GM18505 (cell line): ENCODE results near the gene PIK3AP1.

ENCODE experiments used
- ATAC-seq: cut with Tn5 transposase; IDR thresholded peaks from one replicate; pipeline ENCODE4 v1.9.1; 2021; ENCODE audit not compliant: unreplicated experiment
- POLR2A ChIP-seq: IDR thresholded peaks from 4 replicates; pipeline ENCODE4 v1.6.1; 2011; ENCODE audit warnings: borderline replicate concordance; ENCODE audit not compliant: insufficient read depth, insufficient read length; ENCODE audit errors: extremely low read depth

The PIK3AP1 gene

DNA sequence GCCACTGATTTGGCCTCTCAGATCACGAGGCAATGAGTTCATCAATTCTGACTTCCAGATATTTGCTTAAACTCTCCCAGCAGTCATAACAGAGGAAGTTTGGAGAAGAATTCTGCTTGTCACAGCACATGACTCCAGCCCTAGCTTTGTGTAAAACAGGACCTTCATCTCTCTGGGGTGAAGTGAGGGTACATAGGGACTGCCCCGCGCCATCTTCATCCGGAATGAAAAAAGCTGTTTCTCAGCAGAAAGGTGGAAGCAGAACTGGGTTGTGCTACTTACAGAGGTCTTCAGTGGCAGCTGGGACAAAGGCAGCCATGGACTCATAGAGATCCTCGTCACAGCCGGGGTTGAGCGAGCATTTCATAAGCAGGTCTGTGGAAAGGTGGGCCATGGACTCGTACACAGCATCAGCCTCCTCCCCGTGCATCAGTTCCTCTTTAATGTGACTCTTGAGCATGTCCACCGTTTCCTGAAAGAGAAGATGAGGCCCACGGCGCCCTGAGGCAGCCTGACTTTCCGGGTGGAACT lies 75.1 kb downstream of the PIK3AP1 start:
- no peak for ATAC-seq
- no peak for TF ChIP-seq POLR2A

DNA sequence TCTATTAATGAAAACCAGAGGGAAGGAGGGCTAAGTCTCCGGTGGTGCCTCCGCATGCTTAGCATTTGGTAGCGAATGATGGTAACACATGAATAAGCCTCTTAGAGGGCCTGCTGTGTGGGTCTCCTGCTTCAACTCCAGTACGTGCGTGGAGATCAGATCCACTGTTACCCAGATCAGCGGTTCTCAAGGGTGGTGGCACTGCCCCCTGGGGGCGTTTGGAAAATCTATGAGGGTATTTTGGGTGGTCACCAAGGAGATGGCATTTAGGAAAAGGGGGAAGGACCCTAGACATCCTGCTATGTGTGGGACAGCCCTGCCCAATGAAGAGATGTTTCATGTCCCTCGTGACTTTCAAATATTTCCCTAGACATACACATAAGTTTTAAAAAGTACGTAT lies 76.4 kb downstream of the PIK3AP1 start:
- TF ChIP-seq POLR2A, result no peak
- no peak for ATAC-seq

DNA sequence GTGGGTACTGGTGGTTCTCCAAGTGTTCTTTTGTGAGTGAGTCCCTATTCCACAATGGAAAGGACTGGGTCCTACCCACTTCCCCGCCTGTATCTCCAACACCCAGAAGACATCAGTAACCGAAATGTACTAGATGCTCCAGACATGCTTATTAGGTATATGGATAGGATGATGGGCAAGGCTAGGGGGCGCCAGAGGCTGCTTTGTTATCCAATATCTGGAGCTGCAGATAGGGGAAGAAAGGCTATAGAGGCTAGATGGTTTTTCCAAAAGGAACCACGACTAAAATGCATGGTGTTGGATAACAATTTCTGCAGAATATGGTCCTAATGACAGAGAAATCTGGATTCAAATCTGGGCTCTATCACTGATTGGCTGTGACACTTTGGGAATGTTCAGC lies 77.3 kb downstream of the PIK3AP1 start:
- TF ChIP-seq POLR2A, result no peak

DNA sequence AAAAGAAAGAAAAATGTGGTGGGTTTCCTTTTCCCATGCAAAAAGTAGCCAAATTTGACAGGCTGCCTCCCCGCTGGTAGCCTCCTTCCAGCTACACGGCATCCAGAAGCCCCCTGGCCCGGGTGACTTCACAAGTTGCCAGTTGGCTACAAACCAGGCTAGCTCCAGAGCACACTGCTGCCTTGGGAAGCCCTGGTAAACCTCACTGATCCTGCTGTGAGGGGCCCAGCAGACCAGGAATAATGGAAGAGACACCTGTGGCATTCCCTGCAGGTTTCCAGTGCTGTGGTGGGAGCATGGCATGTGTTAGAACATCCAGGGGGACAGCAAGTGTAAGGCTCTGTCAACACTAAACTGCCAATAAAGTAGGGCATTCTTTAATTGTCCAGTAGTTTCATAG lies 77.8 kb downstream of the PIK3AP1 start:
- ATAC-seq, result no peak
- no peak for TF ChIP-seq POLR2A

More for the DNA sequence above, 77.3 kb downstream of the PIK3AP1 start:
- no peak for ATAC-seq

DNA sequence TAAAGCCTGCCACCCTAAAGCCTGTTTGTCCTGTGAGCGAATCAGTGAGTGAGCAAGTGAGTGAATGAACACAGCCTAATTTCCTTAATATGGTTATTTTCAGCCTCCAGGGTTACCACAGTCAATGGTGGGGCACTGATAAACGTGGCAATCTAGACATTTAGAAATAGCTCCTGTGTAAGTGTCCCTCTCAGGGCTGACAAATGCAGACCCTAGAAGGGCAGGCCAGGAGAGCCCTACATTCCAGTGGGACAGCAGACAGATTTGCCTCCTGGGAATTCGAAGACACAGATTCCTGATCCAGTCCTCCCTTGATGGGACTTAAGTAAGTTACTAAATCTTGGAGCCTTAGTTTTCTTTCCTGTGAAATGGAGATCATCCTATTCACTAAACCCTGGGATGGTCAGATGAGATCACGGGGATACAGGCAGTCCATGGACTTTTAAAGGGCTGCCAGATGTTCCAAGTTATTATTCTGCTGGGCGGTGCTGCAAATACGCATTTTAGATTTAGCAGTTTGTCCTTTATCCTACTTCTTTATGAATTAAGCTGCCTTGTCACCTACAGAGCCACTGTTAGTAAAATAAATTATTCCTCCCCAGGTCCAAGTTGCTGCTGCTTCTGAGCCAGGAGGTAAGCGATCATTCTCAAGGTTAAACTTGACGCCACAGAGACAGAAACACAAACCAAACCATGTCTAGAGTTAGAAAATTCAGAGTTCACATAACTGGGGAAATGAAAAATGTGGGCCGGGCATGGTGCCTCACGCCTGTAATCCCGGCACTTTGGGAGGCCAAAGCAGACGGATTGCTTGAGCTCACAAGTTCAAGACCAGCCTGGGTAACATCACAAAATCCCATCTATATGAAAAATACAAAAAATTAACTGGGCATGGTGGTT lies 78.7 kb downstream of the PIK3AP1 start:
- ATAC-seq, result no peak
- no peak for TF ChIP-seq POLR2A

GRCh38 chr10:96639899-96640298 lies 80.4 kb downstream of the PIK3AP1 start:
- no peak for TF ChIP-seq POLR2A
- no peak for ATAC-seq

GRCh38 chr10:96638696-96639095 lies 81.6 kb downstream of the PIK3AP1 start:
- no peak for TF ChIP-seq POLR2A
- no peak for ATAC-seq

GRCh38 chr10:96638120-96638519 lies 82.2 kb downstream of the PIK3AP1 start:
- no peak for TF ChIP-seq POLR2A
- ATAC-seq, result no peak

DNA sequence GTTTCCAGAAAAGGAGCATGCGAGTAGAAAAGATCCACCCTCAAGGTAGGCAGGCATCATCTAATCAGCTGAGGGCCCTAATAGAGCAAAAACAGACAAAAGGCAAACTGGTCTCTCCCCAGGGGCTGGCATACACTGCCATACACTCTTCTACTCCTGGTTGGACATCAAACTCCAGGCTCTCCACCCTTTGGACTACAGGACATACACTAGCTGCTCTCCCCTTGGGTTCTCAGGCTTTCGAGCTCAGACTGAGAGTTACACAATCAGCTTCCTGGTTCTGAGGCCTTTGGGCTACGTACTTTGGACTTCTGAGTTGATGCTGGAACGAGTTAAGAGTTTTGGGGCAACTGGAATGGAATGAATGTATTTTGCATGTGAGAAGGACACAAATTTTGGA lies 82.6 kb downstream of the PIK3AP1 start:
- TF ChIP-seq POLR2A, result no peak

GRCh38 chr10:96636551-96636950 lies 83.8 kb downstream of the PIK3AP1 start:
- ATAC-seq, result no peak
- no peak for TF ChIP-seq POLR2A

More for the DNA sequence above, 82.6 kb downstream of the PIK3AP1 start:
- no peak for ATAC-seq

- ATAC-seq, result no peak
- TF ChIP-seq POLR2A, result no peak
Observed at GRCh38 chr10:96632974-96633710, 87.2 kb downstream of the PIK3AP1 start.

- ATAC-seq, result no peak
Observed at GRCh38 chr10:96627292-96627691, 93.0 kb downstream of the PIK3AP1 start.

GRCh38 chr10:96626795-96627194 lies 93.5 kb downstream of the PIK3AP1 start:
- no peak for TF ChIP-seq POLR2A
- ATAC-seq, result no peak

More at GRCh38 chr10:96627292-96627691, 93.0 kb downstream of the PIK3AP1 start:
- no peak for TF ChIP-seq POLR2A
